OCI-LY1 (cell line): ENCODE results near the gene LRP8.

Experiments used
- H2AFZ ChIP-seq: fragments of 200-600 bp; sonication (generic), shearing (Covaris generic); 2 replicates; pipeline ENCODE4 v1.6.0; 2014; ENCODE audit warnings: antibody characterized with exemption, mild to moderate bottlenecking, low read length
- H3F3A ChIP-seq: fragments of 200-600 bp; sonication (generic), shearing (Covaris generic); 2 replicates; pipeline ENCODE4 v1.6.0; 2014; ENCODE audit warnings: mild to moderate bottlenecking, antibody characterized with exemption, low read length, moderate library complexity; ENCODE audit not compliant: insufficient read depth
- H3K27ac ChIP-seq: fragments of 200-600 bp; sonication (generic); 2 replicates; pipeline ENCODE4 v1.5.1; 2014; ENCODE audit warnings: low read length, mixed run types, mild to moderate bottlenecking, low read depth; ENCODE audit not compliant: poor library complexity, severe bottlenecking
- H3K27me3 ChIP-seq: fragments of 200-600 bp; sonication (generic); 2 replicates; pipeline ENCODE4 v1.6.0; 2014; ENCODE audit warnings: antibody characterized with exemption, mild to moderate bottlenecking, low read length, moderate library complexity; ENCODE audit not compliant: insufficient read depth
- H3K36me3 ChIP-seq: fragments of 200-600 bp; sonication (generic); 2 replicates; pipeline ENCODE4 v1.6.1; 2014; ENCODE audit warnings: mild to moderate bottlenecking, antibody characterized with exemption, low read length, moderate library complexity, mixed read lengths; ENCODE audit not compliant: insufficient read depth
- H3K4me1 ChIP-seq: fragments of 200-600 bp; sonication (generic); 2 replicates; pipeline ENCODE4 v1.5.1; 2014; ENCODE audit warnings: mild to moderate bottlenecking, low read length, moderate library complexity; ENCODE audit not compliant: insufficient read depth, severe bottlenecking
- H3K4me2 ChIP-seq: fragments of 200-600 bp; sonication (generic), shearing (Covaris generic); 2 replicates; pipeline ENCODE4 v1.6.1; 2014; ENCODE audit warnings: low read length
- H3K4me3 ChIP-seq: fragments of 200-600 bp; sonication (generic); 2 replicates; pipeline ENCODE4 v1.5.1; 2014; ENCODE audit warnings: low read length, low read depth, mild to moderate bottlenecking, mixed read lengths; ENCODE audit not compliant: poor library complexity, severe bottlenecking
- H3K79me2 ChIP-seq: fragments of 200-600 bp; shearing (Covaris generic); 2 replicates; pipeline ENCODE4 v1.6.1; 2016; ENCODE audit warnings: mixed run types, low read length, mixed read lengths; ENCODE audit not compliant: insufficient read depth
- H3K9ac ChIP-seq: fragments of 200-600 bp; sonication (generic), shearing (Covaris generic); 2 replicates; pipeline ENCODE4 v1.6.1; 2014; ENCODE audit warnings: mild to moderate bottlenecking, low read length, mixed read lengths
- H3K9me2 ChIP-seq: fragments of 200-600 bp; sonication (generic), shearing (Covaris generic); 2 replicates; pipeline ENCODE4 v1.6.1; 2014; ENCODE audit warnings: low read depth, mild to moderate bottlenecking, low read length, mixed read lengths
- H3K9me3 ChIP-seq: fragments of 200-600 bp; shearing (Covaris generic); 2 replicates; pipeline ENCODE4 v1.6.1; 2014; ENCODE audit warnings: low read length, mixed read lengths
- H4K20me1 ChIP-seq: fragments of 200-600 bp; sonication (generic), shearing (Covaris generic); 2 replicates; pipeline ENCODE4 v1.6.0; 2016; ENCODE audit warnings: mild to moderate bottlenecking, low read length; ENCODE audit not compliant: insufficient read depth
- CTCF ChIP-seq: fragments of 200-600 bp; sonication (generic), shearing (Covaris generic); IDR thresholded peaks from 2 replicates; pipeline ENCODE4 v1.5.1; 2017; ENCODE audit warnings: mild to moderate bottlenecking, antibody characterized with exemption, low read length, moderate library complexity, mixed read lengths
- EZH2 ChIP-seq: fragments of 200-600 bp; sonication (generic), shearing (Covaris generic); IDR thresholded peaks from 2 replicates; pipeline ENCODE4 v1.8.0; 2017; ENCODE audit warnings: borderline replicate concordance, mixed run types, mild to moderate bottlenecking, antibody characterized with exemption, low read length, moderate library complexity, mixed read lengths

The LRP8 gene

GRCh38 chr1:53266038-53266437, 61.8 kb downstream of the LRP8 start:
- Histone ChIP-seq H3K4me2 (no peak overlapping the region), H3K9me3 (no peaks in the 10 kb centered on the region), H4K20me1 (no peaks in the 10 kb centered on the region), H3K9me2 (no peaks in the 10 kb centered on the region), H3K4me1 (no peaks in the 10 kb centered on the region), H3K4me3 (no peak overlapping the region), H3K9ac (no peak overlapping the region), H3F3A (no peaks in the 10 kb centered on the region), H3K27me3 (no peaks in the 10 kb centered on the region), H3K79me2 (no peaks in the 10 kb centered on the region), H2AFZ (no peak overlapping the region), H3K27ac (no peak overlapping the region), H3K36me3 (peaks cover 95% of the 10 kb centered on the region)
- no peak for TF ChIP-seq EZH2
- TF ChIP-seq CTCF: 0 out of 2 replicates have a peak, but pooled peaks have one; percentile 13

GRCh38 chr1:53265581-53265980, 62.3 kb downstream of the LRP8 start:
- Histone ChIP-seq H3K36me3 (peaks cover 95% of the 10 kb centered on the region), H3K79me2 (no peaks in the 10 kb centered on the region), H3K27ac (no peak overlapping the region), H2AFZ (no peak overlapping the region), H3K9me3 (no peaks in the 10 kb centered on the region), H3K9ac (no peak overlapping the region), H3K4me1 (no peaks in the 10 kb centered on the region), H3K27me3 (no peaks in the 10 kb centered on the region), H3K9me2 (no peaks in the 10 kb centered on the region), H3K4me2 (no peak overlapping the region), H3F3A (no peaks in the 10 kb centered on the region), H3K4me3 (no peak overlapping the region), H4K20me1 (no peaks in the 10 kb centered on the region)
- TF ChIP-seq EZH2 (no peak), CTCF (no peak)

- Histone ChIP-seq H3K27ac (no peak overlapping the region), H3F3A (no peaks in the 10 kb centered on the region), H3K79me2 (no peaks in the 10 kb centered on the region), H2AFZ (no peak overlapping the region), H4K20me1 (no peaks in the 10 kb centered on the region), H3K9ac (no peak overlapping the region), H3K27me3 (no peaks in the 10 kb centered on the region), H3K4me2 (no peak overlapping the region), H3K4me3 (no peak overlapping the region), H3K9me2 (no peaks in the 10 kb centered on the region), H3K9me3 (no peaks in the 10 kb centered on the region), H3K36me3 (peaks cover 97% of the 10 kb centered on the region), H3K4me1 (no peaks in the 10 kb centered on the region)
- TF ChIP-seq EZH2 (no peak), CTCF (no peak)
These were observed 63.8 kb downstream of the LRP8 start for GRCh38 chr1:53264048-53264447.
